Natural killer cell (primary cell): ENCODE measurements around the gene C6orf62. TPM values are rescaled to one million over a fixed set of nuclear protein-coding genes. Genes with fewer than 3 reads are reported as not detected.
A peak's percentile ranks its signal among the peaks of the same experiment; 100 is the strongest.
"Not testable (repeated sequence)": the region's sequence is repeated elsewhere in the genome, so short reads cannot be mapped to it uniquely, and the experiment has no call there.

Source experiments
- ATAC-seq, 3 donors: fragments of 150-1000 bp in 2 of 3; fragments of 200-7000 bp in 1 of 3; cut with Tn5 transposase; 1 replicate in 1 of 3; 2 replicates in 2 of 3; pipeline ENCODE4 v1.10.0; 2021; ENCODE audit warnings: mild to moderate bottlenecking in 2 of 3, moderate library complexity in 2 of 3
- DNase-seq, 2 donors: peaks; one replicate each; pipeline versions ENCODE4 v3.0.0 to v3.0.0-alpha.2; 2013 to 2021; ENCODE audit warnings: mixed read lengths in 1 of 2
- H3K27ac ChIP-seq: one replicate; pipeline ENCODE4 v1.5.1; 2013; ENCODE audit warnings: mild to moderate bottlenecking, low read length
- H3K27me3 ChIP-seq: one replicate; pipeline ENCODE4 v1.6.1; 2013; ENCODE audit warnings: low read length; ENCODE audit not compliant: control insufficient read depth, insufficient read depth
- H3K36me3 ChIP-seq: one replicate; pipeline ENCODE4 v1.6.1; 2013; ENCODE audit warnings: low read length; ENCODE audit not compliant: control insufficient read depth, insufficient read depth
- H3K4me1 ChIP-seq: one replicate; pipeline ENCODE4 v1.6.1; 2013; ENCODE audit warnings: low read length; ENCODE audit not compliant: control insufficient read depth, insufficient read depth
- H3K4me3 ChIP-seq: one replicate; pipeline ENCODE4 v1.5.1; 2013; ENCODE audit warnings: low read length
- H3K9me3 ChIP-seq: one replicate; pipeline ENCODE4 v1.6.1; 2013; ENCODE audit warnings: low read length; ENCODE audit not compliant: control insufficient read depth, insufficient read depth
- H3K27ac Mint-ChIP-seq, 2 donors: one replicate each; pipeline ENCODE4 v1.8.0; 2022; ENCODE audit warnings: mild to moderate bottlenecking in 2 of 2, mixed read lengths in 2 of 2, moderate library complexity in 1 of 2
- H3K27me3 Mint-ChIP-seq, 2 donors: one replicate each; pipeline ENCODE4 v1.8.0; 2022; ENCODE audit warnings: low read depth in 2 of 2, mixed read lengths in 2 of 2
- H3K36me3 Mint-ChIP-seq: one replicate; pipeline ENCODE4 v1.8.0; 2022; ENCODE audit warnings: mixed read lengths
- H3K4me1 Mint-ChIP-seq, 2 donors: one replicate each; pipeline ENCODE4 v1.8.0; 2022; ENCODE audit warnings: mixed read lengths in 2 of 2
- H3K4me3 Mint-ChIP-seq: one replicate; pipeline ENCODE4 v1.8.0; 2022; ENCODE audit warnings: mild to moderate bottlenecking, moderate library complexity, mixed read lengths
- H3K9me3 Mint-ChIP-seq, 2 donors: one replicate each; pipeline ENCODE4 v1.8.0; 2022; ENCODE audit warnings: mixed read lengths in 2 of 2
- WGBS: methylation state at CpG from one replicate; pipeline ENCODE4 v1.1.7; 2013; ENCODE audit warnings: missing lambda C conversion rate; ENCODE audit not compliant: insufficient coverage; 5-methylcytosine and 5-hydroxymethylcytosine counted together
- intact Hi-C: fragments of 100-400 bp; cut with micrococcal nuclease; formaldehyde crosslinking; loops from one replicate; pipeline ENCODE4 v1.14.2; 2022
- total RNA-seq, 4 donors: library from RNA; stranded (reverse); fragments of 120-200 nt in 1 of 4; gene quantifications; one replicate each; pipeline versions ENCODE4 v1.2.3 to v1.2.4, GENCODE V29; 2013 to 2022
- TF ChIP-seq, protein P1 (sequence below): fragments of 200-600 bp; IDR thresholded peaks from one replicate; pipeline ENCODE4 v1.8.0; 2022; ENCODE audit warnings: antibody characterized with exemption

The C6orf62 gene
- 100 to 1,000 TPM; 129 to 163 (median 130) TPM for total RNA-seq
- 174 TPM for total RNA-seq (2013)

DNA sequence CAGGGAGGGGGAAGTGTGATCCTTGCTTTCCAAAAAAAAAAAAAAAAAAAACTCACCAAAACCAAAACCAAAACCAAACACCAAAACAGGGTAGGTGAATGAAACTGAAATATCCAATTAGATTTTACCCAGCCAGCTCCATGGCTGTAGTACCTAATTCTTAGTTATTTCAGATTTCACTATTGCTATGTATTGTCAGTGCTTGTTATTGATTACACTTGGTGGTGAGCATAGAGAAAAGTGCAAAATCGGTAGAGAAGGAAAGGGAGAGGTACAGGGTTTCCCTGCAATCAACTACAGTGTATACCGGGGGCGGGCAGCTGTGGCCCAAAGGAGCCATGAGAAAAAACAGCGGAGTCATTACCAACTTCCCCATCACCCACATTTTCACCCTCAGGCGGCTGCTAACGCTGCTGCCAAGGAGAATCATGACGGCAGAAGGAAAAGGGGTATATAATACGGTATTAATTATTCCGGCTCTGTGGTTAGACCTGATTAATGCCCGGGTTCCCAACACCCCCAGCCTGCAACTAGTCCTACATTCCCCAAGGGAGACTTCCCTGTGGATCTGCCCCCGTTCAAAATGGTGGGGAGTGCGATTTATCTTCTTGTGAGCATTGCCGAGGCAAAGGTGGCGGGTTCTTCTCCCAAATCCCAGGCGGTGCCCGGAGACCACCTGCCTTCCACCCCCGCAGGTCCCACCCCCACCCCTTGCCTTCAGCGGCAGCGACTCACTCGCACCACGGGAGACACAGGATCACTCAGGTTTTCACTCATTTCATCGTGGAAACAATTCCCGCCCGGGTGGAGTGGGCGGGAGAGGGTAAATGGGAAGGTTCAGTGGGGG lies at the start of gene C6orf62:
Gene C6orf62 (minus strand): TSS at position 30 of the 847 bp plus-strand sequence. CDS start 486 bp downstream, outside the sequence.
- intact Hi-C loops: loop anchor here (1.0 to 10.0 kb wide), 2 partner anchors 52 to 195 kb away; partner anchors contain the start of gene ACOT13
- ATAC-seq (peak in 1 of 3 donors; percentile 10), DNase-seq (peak; percentile 55 to 75)
- Histone ChIP-seq H3K4me3 (peak within 1 kb of the TSS; percentile 100), H3K27ac (peak within 1 kb of the TSS; percentile 100), H3K27me3 (no peaks in the 10 kb centered on the region), H3K9me3 (no peaks in the 10 kb centered on the region), H3K4me1 (peaks cover 32% of the 10 kb centered on the region), H3K36me3 (peaks cover 28% of the 10 kb centered on the region)
- peak within 1 kb of the TSS; percentile 100 for H3K4me3 Mint-ChIP-seq
- peak within 1 kb of the TSS; percentile 96 to 99 for H3K27ac Mint-ChIP-seq
- H3K9me3 Mint-ChIP-seq: no peaks in the 10 kb centered on the region
- WGBS: 1% methylated on average over 8 of the region's 25 CpGs
- TF ChIP-seq, protein P1, sequence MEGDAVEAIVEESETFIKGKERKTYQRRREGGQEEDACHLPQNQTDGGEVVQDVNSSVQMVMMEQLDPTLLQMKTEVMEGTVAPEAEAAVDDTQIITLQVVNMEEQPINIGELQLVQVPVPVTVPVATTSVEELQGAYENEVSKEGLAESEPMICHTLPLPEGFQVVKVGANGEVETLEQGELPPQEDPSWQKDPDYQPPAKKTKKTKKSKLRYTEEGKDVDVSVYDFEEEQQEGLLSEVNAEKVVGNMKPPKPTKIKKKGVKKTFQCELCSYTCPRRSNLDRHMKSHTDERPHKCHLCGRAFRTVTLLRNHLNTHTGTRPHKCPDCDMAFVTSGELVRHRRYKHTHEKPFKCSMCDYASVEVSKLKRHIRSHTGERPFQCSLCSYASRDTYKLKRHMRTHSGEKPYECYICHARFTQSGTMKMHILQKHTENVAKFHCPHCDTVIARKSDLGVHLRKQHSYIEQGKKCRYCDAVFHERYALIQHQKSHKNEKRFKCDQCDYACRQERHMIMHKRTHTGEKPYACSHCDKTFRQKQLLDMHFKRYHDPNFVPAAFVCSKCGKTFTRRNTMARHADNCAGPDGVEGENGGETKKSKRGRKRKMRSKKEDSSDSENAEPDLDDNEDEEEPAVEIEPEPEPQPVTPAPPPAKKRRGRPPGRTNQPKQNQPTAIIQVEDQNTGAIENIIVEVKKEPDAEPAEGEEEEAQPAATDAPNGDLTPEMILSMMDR: no peak
- H3K4me1 Mint-ChIP-seq: peaks cover 64 to 72% of the 10 kb centered on the region in 2 donors
- no peaks in the 10 kb centered on the region for H3K27me3 Mint-ChIP-seq
- H3K36me3 Mint-ChIP-seq: no peaks in the 10 kb centered on the region

DNA sequence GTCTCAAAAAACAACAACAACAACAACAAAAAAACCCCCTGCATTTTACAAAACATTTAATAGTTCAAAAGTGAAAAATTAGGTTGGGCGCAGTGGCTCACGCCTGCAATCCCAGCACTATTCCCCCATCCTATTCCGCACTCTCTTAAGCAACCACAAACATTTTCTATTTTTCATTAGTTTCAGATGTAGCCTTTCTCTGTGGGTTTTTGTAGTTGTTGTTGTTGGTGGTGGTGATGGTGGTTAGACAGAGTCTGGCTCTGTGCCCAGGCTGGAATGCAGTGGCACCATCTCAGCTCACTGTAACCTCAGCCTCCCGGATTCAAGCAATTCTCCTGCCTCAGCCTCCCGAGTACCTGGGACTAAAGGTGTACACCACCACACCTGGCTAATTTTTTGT lies 49.4 kb upstream of the C6orf62 start:
- Mint-ChIP-seq H3K36me3 (no peaks in the 10 kb centered on the region), H3K4me1 (no peaks in the 10 kb centered on the region), H3K4me3 (no peak overlapping the region), H3K27ac (no peak overlapping the region), H3K9me3 (no peaks in the 10 kb centered on the region), H3K27me3 (no peaks in the 10 kb centered on the region)
- DNase-seq (no peak), ATAC-seq (no peak)
- WGBS: 87% methylated on average over 4 of the region's 5 CpGs
- H3K27me3 ChIP-seq: no peaks in the 10 kb centered on the region
- no peak overlapping the region for H3K27ac ChIP-seq
- H3K36me3 ChIP-seq: no peaks in the 10 kb centered on the region
- TF ChIP-seq, protein P1: no peak
- no peaks in the 10 kb centered on the region for H3K9me3 ChIP-seq
- intact Hi-C loops: no loop called here
- H3K4me1 ChIP-seq: no peaks in the 10 kb centered on the region
- H3K4me3 ChIP-seq: no peak overlapping the region

DNA sequence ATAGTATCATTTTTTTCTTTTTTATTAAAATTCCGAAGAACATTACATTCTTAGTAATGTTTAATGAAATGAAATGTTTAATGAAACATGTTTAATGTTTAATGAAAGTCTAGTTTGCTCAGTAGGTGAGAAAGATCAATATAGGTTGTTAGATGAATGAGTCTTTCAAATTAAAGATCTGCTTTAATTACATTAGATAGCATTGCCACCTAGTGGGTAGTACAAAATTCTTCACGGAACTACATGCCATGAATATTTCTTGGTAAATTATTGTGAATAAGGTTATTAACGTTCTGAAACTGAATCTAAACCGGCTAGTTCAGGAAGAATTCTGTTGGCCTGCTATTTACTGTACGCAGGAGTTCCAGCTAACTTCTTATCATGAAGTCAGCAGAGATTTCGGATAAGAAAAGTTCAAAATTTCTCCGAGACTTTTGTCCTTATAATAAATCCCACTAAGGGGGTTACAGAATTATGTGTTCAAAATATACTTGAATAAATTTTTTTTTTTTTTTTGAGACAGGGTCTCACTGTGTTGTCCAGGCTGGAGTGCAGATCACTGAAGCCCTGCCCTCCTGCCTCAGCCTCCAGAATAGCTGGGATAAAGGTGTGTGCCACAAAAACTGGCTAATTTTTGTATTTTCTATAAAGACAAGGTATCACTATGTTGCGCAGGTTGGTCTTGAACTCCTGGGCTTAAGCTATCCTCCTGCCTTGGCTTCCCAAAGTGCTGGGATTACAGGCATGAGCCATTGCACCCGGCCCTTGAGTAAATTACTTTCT lies 47.9 kb upstream of the C6orf62 start:
- TF ChIP-seq, protein P1: peak; percentile 36

DNA sequence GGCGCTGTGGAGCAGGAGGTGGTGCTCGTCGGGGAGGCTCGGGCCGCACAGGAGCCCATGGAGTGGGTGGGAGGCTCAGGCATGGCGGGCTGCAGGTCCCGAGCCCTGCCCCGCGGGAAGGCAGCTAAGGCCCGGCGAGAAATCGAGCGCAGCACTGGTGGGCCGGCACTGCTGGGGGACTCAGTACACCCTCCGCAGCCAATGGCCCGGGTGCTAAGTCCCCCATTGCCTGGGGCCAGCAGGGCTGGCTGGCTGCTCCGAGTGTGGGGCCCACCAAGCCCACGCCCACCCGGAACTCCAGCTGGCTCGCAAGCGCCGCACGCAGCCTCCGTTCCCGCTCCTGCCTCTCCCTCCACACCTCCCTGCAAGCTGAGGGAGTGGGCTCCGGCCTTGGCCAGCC lies 47.0 kb upstream of the C6orf62 start:
- not testable (repeated sequence) for H3K4me1 Mint-ChIP-seq

More for the DNA sequence above, 47.9 kb upstream of the C6orf62 start:
- H3K36me3 Mint-ChIP-seq: no peaks in the 10 kb centered on the region
- Histone ChIP-seq H3K36me3 (no peaks in the 10 kb centered on the region), H3K27me3 (no peaks in the 10 kb centered on the region), H3K9me3 (no peaks in the 10 kb centered on the region), H3K4me1 (no peaks in the 10 kb centered on the region), H3K27ac (no peak overlapping the region), H3K4me3 (no peak overlapping the region)
- WGBS: 44% methylated on average over 6 of the region's 9 CpGs
- H3K4me1 Mint-ChIP-seq: no peaks in the 10 kb centered on the region
- H3K27ac Mint-ChIP-seq: no peak overlapping the region
- H3K9me3 Mint-ChIP-seq: no peaks in the 10 kb centered on the region
- H3K4me3 Mint-ChIP-seq: no peak overlapping the region
- H3K27me3 Mint-ChIP-seq: no peaks in the 10 kb centered on the region
- intact Hi-C loops: loop anchor here (1.0 kb wide), 1 partner anchor 186 kb away; no protein-coding TSS in a partner anchor
- ATAC-seq (peak; percentile 48 to 69 (median 66)), DNase-seq (peak in 1 of 2 donors; percentile 57)

DNA sequence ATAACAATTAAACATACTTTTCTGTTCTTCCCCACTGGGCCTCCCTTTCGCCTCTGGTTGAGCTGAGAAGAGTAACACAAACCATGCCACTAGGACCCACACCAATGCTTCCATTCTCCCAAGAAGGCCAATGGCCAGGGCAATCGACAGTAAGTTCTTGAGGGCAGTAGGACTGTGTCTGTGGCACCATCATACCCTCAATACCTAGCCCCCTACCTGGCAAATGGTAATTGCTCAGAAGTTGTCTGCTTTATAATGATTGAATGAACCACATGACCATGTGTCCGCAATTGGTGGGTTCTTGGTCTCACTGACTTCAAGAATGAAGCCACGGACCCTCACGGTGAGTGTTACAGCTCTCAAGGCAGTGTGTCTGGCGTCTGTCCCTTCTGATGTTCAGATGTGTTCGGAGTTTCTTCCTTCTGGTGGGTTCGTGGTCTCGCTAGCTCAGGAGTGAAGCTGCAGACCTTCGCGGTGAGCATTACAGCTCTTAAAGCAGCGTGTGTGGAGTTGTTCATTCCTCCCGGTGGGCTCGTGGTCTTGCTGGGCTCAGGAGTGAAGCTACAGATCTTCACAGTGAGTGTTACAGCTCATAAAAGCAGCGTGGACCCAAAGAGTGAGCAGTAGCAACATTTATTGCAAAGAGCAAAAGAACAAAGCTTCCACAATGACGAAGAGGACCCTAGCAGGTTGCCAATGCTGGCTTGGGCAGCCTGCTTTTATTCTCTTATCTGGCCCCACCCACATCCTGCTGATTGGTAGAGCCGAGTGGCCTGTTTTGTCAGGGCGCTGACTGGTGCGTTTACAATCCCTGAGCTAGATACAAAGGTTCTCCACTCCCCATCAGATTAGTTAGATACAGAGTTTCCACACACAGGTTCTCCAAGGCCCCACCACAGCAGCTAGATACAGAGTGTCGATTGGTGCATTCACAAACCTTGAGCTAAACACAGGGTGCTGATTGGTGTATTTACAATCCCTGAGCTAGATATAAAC lies 46.2 kb upstream of the C6orf62 start:
- H3K4me3 Mint-ChIP-seq, H3K27ac Mint-ChIP-seq, H3K4me1 ChIP-seq, H3K4me1 Mint-ChIP-seq, H3K4me3 ChIP-seq, H3K27ac ChIP-seq, H3K9me3 ChIP-seq, DNase-seq, H3K27me3 ChIP-seq, H3K36me3 Mint-ChIP-seq, ATAC-seq, H3K27me3 Mint-ChIP-seq, intact Hi-C loops, H3K36me3 ChIP-seq, H3K9me3 Mint-ChIP-seq: not testable (repeated sequence)
- WGBS: 59% methylated on average over 20 of the region's 20 CpGs

More for the DNA sequence above, 47.0 kb upstream of the C6orf62 start:
- H3K4me3 ChIP-seq, H3K27me3 Mint-ChIP-seq, H3K27ac Mint-ChIP-seq, H3K4me3 Mint-ChIP-seq, H3K9me3 ChIP-seq, H3K36me3 Mint-ChIP-seq, H3K36me3 ChIP-seq, H3K27ac ChIP-seq, H3K27me3 ChIP-seq, DNase-seq, H3K4me1 ChIP-seq, H3K9me3 Mint-ChIP-seq, ATAC-seq: not testable (repeated sequence)
- 98% methylated on average over 14 of the region's 26 CpGs for WGBS
- intact Hi-C loops: loop anchor here (1.0 kb wide), 1 partner anchor 185 kb away; no protein-coding TSS in a partner anchor
